ENCODE measurements around the gene ZSCAN12.

The ZSCAN12 gene

DNA sequence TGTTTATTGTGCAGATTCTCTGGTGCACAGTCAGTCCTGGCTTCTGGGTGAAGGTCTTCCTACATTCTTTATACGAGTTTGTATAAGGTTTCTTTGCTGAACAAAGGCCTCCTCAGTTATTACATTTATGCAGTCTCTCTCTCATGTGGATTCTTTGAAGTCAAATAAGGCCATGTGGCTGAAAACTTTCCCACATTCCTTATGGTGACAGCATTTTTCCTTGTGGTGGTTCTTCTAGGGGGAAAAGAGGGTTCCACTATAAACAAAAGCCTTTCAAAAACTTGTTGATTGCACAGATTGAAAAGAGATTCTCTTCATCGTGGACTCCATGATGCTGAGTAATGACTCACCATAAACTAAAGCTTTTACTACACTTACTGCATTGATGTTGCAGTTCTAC lies 19.2 kb downstream of the ZSCAN12 start:
- H3K36me3 ChIP-seq (ENCODE audit: insufficient read depth), result no peaks in the 10 kb centered on the region
- no peaks in the 10 kb centered on the region for H3K27me3 ChIP-seq (ENCODE audit: insufficient read depth, low read depth)
- H3K9ac ChIP-seq, result no peak overlapping the region
- no peak for TF ChIP-seq CTCF (conservative IDR thresholded peaks at IDR 0.05; ENCODE audit: low read depth, low read length)
- no peaks in the 10 kb centered on the region for H3K4me1 ChIP-seq (ENCODE audit: low read depth, poor library complexity, severe bottlenecking)
- H2AFZ ChIP-seq (ENCODE audit: low read depth), result no peak overlapping the region
- no peaks in the 10 kb centered on the region for H3K79me2 ChIP-seq (ENCODE audit: insufficient read depth, low read depth)
- H3K27ac ChIP-seq, result no peak overlapping the region
- H3K4me2 ChIP-seq, result no peak overlapping the region
- no peak overlapping the region for H3K4me3 ChIP-seq (IDR thresholded peaks at IDR 0.05; ENCODE audit: insufficient read depth, low read depth, low read length)
- H4K20me1 ChIP-seq (ENCODE audit: insufficient read depth), result no peaks in the 10 kb centered on the region

DNA sequence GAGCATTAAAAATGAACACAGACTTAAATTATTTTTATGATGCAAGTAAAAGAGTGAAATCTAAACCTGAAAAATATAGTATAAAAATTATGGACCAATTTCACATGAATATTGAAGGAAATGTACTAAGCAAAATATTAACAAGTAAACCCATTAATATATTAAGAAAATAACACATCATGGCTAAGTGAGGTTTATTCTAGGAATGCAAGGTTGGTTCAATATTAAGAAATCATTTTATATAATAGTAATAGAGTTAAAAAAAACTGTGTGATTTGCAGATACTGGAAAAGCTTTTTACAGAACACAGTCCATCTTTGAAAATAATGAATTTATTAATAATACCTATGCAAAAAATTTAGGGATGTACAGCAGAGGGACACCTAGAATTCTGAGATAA lies 20.9 kb downstream of the ZSCAN12 start:
- H3K4me2 ChIP-seq, result no peak overlapping the region
- H3K9ac ChIP-seq, result no peak overlapping the region
- H4K20me1 ChIP-seq (ENCODE audit: insufficient read depth), result no peaks in the 10 kb centered on the region
- no peaks in the 10 kb centered on the region for H3K36me3 ChIP-seq (ENCODE audit: insufficient read depth)
- H3K27me3 ChIP-seq (ENCODE audit: insufficient read depth, low read depth), result no peaks in the 10 kb centered on the region
- no peaks in the 10 kb centered on the region for H3K79me2 ChIP-seq (ENCODE audit: insufficient read depth, low read depth)
- TF ChIP-seq CTCF (conservative IDR thresholded peaks at IDR 0.05; ENCODE audit: low read depth, low read length), result no peak
- no peak overlapping the region for H3K27ac ChIP-seq
- no peaks in the 10 kb centered on the region for H3K4me1 ChIP-seq (ENCODE audit: low read depth, poor library complexity, severe bottlenecking)
- no peak overlapping the region for H3K4me3 ChIP-seq (IDR thresholded peaks at IDR 0.05; ENCODE audit: insufficient read depth, low read depth, low read length)
- no peak overlapping the region for H2AFZ ChIP-seq (ENCODE audit: low read depth)

GRCh38 chr6:28377879-28378278 lies 21.7 kb downstream of the ZSCAN12 start:
- Histone ChIP-seq H3K4me3 (IDR thresholded peaks at IDR 0.05; ENCODE audit: insufficient read depth, low read depth, low read length) (no peak overlapping the region), H2AFZ (ENCODE audit: low read depth) (no peak overlapping the region), H4K20me1 (ENCODE audit: insufficient read depth) (no peaks in the 10 kb centered on the region), H3K4me2 (no peak overlapping the region), H3K36me3 (ENCODE audit: insufficient read depth) (no peaks in the 10 kb centered on the region), H3K79me2 (ENCODE audit: insufficient read depth, low read depth) (no peaks in the 10 kb centered on the region), H3K27me3 (ENCODE audit: insufficient read depth, low read depth) (no peaks in the 10 kb centered on the region), H3K4me1 (ENCODE audit: low read depth, poor library complexity, severe bottlenecking) (no peaks in the 10 kb centered on the region), H3K9ac (no peak overlapping the region), H3K27ac (no peak overlapping the region)
- TF ChIP-seq CTCF (conservative IDR thresholded peaks at IDR 0.05; ENCODE audit: low read depth, low read length), result no peak

DNA sequence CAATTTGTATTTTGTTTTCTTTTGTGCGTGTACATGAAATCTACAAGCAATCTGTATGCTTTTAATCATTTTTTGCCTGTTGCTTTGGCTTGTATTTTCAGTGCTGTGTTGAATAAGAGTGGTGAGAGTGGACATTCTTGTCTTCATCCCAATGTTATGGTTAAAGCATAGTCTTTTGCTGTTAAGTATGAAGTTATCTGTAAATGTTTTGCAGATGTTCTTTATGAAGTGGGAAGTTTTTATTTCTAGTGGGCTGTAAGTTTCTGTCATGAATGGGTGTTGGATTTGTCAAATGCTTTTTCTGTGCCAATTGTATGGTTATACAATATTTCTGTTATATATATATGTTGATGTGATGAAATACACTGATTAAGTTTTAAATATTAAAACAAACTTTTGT lies 25.6 kb downstream of the ZSCAN12 start:
- no peak for TF ChIP-seq CTCF (conservative IDR thresholded peaks at IDR 0.05; ENCODE audit: low read depth, low read length)
- no peaks in the 10 kb centered on the region for H4K20me1 ChIP-seq (ENCODE audit: insufficient read depth)
- no peaks in the 10 kb centered on the region for H3K79me2 ChIP-seq (ENCODE audit: insufficient read depth, low read depth)
- H3K27me3 ChIP-seq (ENCODE audit: insufficient read depth, low read depth), result no peaks in the 10 kb centered on the region
- H2AFZ ChIP-seq (ENCODE audit: low read depth), result no peak overlapping the region
- H3K36me3 ChIP-seq (ENCODE audit: insufficient read depth), result no peaks in the 10 kb centered on the region
- H3K4me3 ChIP-seq (IDR thresholded peaks at IDR 0.05; ENCODE audit: insufficient read depth, low read depth, low read length), result no peak overlapping the region
- no peak overlapping the region for H3K9ac ChIP-seq
- H3K4me1 ChIP-seq (ENCODE audit: low read depth, poor library complexity, severe bottlenecking), result no peaks in the 10 kb centered on the region
- no peak overlapping the region for H3K4me2 ChIP-seq
- H3K27ac ChIP-seq, result no peak overlapping the region

Data from KMS-11 (cell line).